Measurements from ENCODE around the gene AGO3. TPM values are rescaled to one million over a fixed set of nuclear protein-coding genes. Genes with fewer than 3 reads are reported as not detected.

The AGO3 gene
- total and polyA plus RNA-seq, 7 experiments from 2014 or later, result 11.8 to 49.2 (median 32.9) TPM

DNA sequence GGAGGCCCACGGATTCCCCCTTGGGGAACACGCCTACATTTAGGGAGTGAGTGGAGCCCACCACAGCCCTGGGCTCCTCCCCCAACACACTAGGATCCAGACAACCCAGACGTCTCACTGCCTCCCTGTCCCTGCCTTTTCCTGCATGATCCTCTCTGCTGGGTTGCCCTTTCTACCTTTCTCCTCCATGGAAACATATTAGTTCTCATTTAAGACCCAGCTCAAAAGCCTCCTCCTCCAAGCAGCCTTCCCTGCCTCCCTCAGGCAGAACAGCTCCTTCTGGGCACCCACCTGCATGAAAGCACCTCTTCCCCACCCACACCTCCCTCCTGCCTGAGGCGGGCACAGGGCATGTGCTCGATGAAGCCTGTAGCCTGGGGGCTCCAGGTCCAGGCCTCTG is 183.5 kb downstream of the AGO3 start:
- POLR2A ChIA-PET, result no interaction called here
- no peak for ATAC-seq

DNA sequence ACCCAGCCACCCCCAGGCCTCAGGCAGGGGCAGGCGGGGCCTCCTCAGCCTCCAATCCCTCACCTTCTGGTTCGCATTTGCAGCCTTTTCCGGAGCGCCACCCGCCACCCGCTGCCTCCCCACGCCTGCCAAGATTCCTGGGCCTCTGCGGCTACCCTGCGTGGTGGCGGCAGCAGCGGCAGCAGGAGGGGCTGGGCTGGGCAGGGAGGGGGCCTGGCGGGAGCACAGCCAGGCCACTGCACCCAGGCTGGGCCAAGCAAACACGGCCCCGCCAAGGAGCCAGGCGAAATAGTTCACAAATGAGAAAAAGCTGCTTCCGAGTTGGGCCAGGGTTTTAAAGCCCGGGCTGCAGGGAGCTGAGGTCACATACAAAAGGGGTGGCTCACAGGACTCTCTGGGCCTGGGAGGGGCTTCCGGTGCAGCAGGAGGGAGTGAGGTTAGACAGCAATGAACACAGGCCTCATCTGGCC is 184.3 kb downstream of the AGO3 start:
- Histone ChIP-seq H3K9me3 (ENCODE audit: control insufficient read depth in 2 of 3, low read length in 3 of 3) (no peaks in the 10 kb centered on the region), H3K4me1 (ENCODE audit: control insufficient read depth in 2 of 2, insufficient read depth in 2 of 2, low read length in 2 of 2) (no peaks in the 10 kb centered on the region), H3K4me3 (ENCODE audit: low read length) (no peak overlapping the region), H3K27ac (ENCODE audit: low read depth, low read length) (no peak overlapping the region), H3K36me3 (ENCODE audit: control insufficient read depth in 2 of 3, insufficient read depth in 3 of 3, low read length in 3 of 3) (no peaks in the 10 kb centered on the region), H3K27me3 (ENCODE audit: control insufficient read depth in 2 of 2, insufficient read depth in 2 of 2, low read length in 2 of 2) (no peaks in the 10 kb centered on the region)
- ChIA-PET CTCF (interaction anchor here (0.8 kb wide), 1 partner anchor 16 kb away, joined by 3 read pairs; no protein-coding TSS in a partner anchor), POLR2A (interaction anchor here (0.6 kb wide), 1 partner anchor 62 kb away, joined by 3 read pairs; no protein-coding TSS in a partner anchor)
- intact Hi-C loops (cut with micrococcal nuclease), result no loop called here
- peaks cover 0 to 2% (median 0%) of the 10 kb centered on the region in 11 donors for H3K9me3 Mint-ChIP-seq
- no peak overlapping the region for H3K27ac Mint-ChIP-seq
- ATAC-seq (no peak), DNase-seq (no peak)
- H3K27me3 Mint-ChIP-seq, result peaks cover 0 to 6% (median 4%) of the 10 kb centered on the region in 5 donors
- H3K36me3 Mint-ChIP-seq, result no peaks in the 10 kb centered on the region
- peaks cover 7 to 15% (median 10%) of the 10 kb centered on the region in 7 donors for H3K4me1 Mint-ChIP-seq
- H3K4me3 Mint-ChIP-seq, result no peak overlapping the region

More for the DNA sequence above, 183.5 kb downstream of the AGO3 start:
- intact Hi-C loops (cut with micrococcal nuclease), result no loop called here
- Histone ChIP-seq H3K27me3 (ENCODE audit: control insufficient read depth in 2 of 2, insufficient read depth in 2 of 2, low read length in 2 of 2) (no peaks in the 10 kb centered on the region), H3K27ac (ENCODE audit: low read depth, low read length) (no peak overlapping the region), H3K4me3 (ENCODE audit: low read length) (no peak overlapping the region), H3K36me3 (ENCODE audit: control insufficient read depth in 2 of 3, insufficient read depth in 3 of 3, low read length in 3 of 3) (no peaks in the 10 kb centered on the region), H3K4me1 (ENCODE audit: control insufficient read depth in 2 of 2, insufficient read depth in 2 of 2, low read length in 2 of 2) (peaks cover 0 to 2% of the 10 kb centered on the region in 2 donors), H3K9me3 (ENCODE audit: control insufficient read depth in 2 of 3, low read length in 3 of 3) (no peaks in the 10 kb centered on the region)
- H3K27ac Mint-ChIP-seq, result peak overlapping the region in 1 of 9 donors; percentile 81
- H3K4me1 Mint-ChIP-seq, result peaks cover 10 to 21% (median 16%) of the 10 kb centered on the region in 7 donors
- H3K9me3 Mint-ChIP-seq, result peaks cover 0 to 2% (median 0%) of the 10 kb centered on the region in 11 donors
- peaks cover 0 to 3% (median 0%) of the 10 kb centered on the region in 5 donors for H3K27me3 Mint-ChIP-seq
- CTCF ChIA-PET, result no interaction called here
- no peak for DNase-seq
- no peaks in the 10 kb centered on the region for H3K36me3 Mint-ChIP-seq
- no peak overlapping the region for H3K4me3 Mint-ChIP-seq

DNA sequence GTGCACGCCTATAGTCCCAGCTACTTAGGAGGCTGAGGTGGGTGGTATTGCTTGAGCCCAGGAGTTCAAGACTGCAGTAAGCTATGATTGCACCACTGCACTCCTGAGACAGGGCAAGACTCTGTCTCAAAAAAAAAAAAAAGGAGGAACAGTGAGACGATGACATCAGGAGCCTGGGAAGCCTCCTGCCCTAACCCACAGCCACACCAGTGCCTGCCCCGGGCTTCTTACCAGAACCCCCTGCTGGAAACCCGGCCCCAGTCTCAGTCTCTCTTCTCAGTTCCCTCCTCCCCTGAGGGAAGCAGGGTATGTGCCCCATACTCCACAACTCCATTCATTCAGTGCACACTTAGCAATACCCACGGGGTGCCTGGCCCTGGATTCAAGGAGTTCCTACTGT is 185.0 kb downstream of the AGO3 start:
- DNase-seq (no peak), ATAC-seq (peak; percentile 52)
- H3K27ac ChIP-seq (ENCODE audit: low read depth, low read length), result no peak overlapping the region
- Mint-ChIP-seq H3K4me3 (no peak overlapping the region), H3K9me3 (peaks cover 0 to 2% (median 0%) of the 10 kb centered on the region in 11 donors), H3K27me3 (peaks cover 0 to 6% (median 4%) of the 10 kb centered on the region in 5 donors), H3K4me1 (peaks cover 5 to 13% (median 8%) of the 10 kb centered on the region in 7 donors), H3K27ac (no peak overlapping the region), H3K36me3 (no peaks in the 10 kb centered on the region)
- H3K4me1 ChIP-seq (ENCODE audit: control insufficient read depth in 2 of 2, insufficient read depth in 2 of 2, low read length in 2 of 2), result no peaks in the 10 kb centered on the region
- H3K9me3 ChIP-seq (ENCODE audit: control insufficient read depth in 2 of 3, low read length in 3 of 3), result no peaks in the 10 kb centered on the region
- POLR2A ChIA-PET, result no interaction called here
- no peaks in the 10 kb centered on the region for H3K27me3 ChIP-seq (ENCODE audit: control insufficient read depth in 2 of 2, insufficient read depth in 2 of 2, low read length in 2 of 2)
- intact Hi-C loops (cut with micrococcal nuclease), result no loop called here
- no peaks in the 10 kb centered on the region for H3K36me3 ChIP-seq (ENCODE audit: control insufficient read depth in 2 of 3, insufficient read depth in 3 of 3, low read length in 3 of 3)
- no peak overlapping the region for H3K4me3 ChIP-seq (ENCODE audit: low read length)
- CTCF ChIA-PET, result interaction anchor here (0.8 to 1.6 kb wide), 2 partner anchors 16 to 19 kb away, joined by 3 read pairs; no protein-coding TSS in a partner anchor

DNA sequence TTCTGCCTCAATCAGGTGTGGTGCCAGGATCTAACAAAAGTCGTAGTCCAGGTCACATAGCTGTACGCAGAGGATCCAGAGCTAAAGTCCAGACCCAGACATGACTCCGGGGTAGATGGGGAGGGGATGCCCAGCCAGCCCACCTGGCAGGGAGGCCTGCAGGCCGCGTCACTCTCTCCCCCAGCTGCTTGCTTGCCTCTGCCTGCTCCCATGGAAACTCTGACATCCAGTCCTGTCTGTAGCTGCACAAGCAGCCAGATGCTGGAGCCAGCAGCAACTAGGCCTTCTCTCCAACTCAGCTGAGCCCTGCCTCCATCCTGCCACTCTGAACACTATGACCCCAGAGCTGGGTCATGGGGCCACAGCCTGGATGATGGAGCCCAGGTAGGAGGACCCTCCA is 186.0 kb downstream of the AGO3 start:
- Histone ChIP-seq H3K27ac (ENCODE audit: low read depth, low read length) (no peak overlapping the region), H3K27me3 (ENCODE audit: control insufficient read depth in 2 of 2, insufficient read depth in 2 of 2, low read length in 2 of 2) (peaks cover 0 to 1% of the 10 kb centered on the region in 2 donors), H3K4me1 (ENCODE audit: control insufficient read depth in 2 of 2, insufficient read depth in 2 of 2, low read length in 2 of 2) (no peaks in the 10 kb centered on the region), H3K36me3 (ENCODE audit: control insufficient read depth in 2 of 3, insufficient read depth in 3 of 3, low read length in 3 of 3) (no peaks in the 10 kb centered on the region), H3K9me3 (ENCODE audit: control insufficient read depth in 2 of 3, low read length in 3 of 3) (no peaks in the 10 kb centered on the region), H3K4me3 (ENCODE audit: low read length) (no peak overlapping the region)
- H3K9me3 Mint-ChIP-seq, result peaks cover 0 to 2% (median 0%) of the 10 kb centered on the region in 11 donors
- intact Hi-C loops (cut with micrococcal nuclease), result no loop called here
- H3K27ac Mint-ChIP-seq, result no peak overlapping the region
- peaks cover 3 to 9% (median 7%) of the 10 kb centered on the region in 5 donors for H3K27me3 Mint-ChIP-seq
- ChIA-PET CTCF (interaction anchor here (1.6 kb wide), 1 partner anchor 18 kb away, joined by 3 read pairs; no protein-coding TSS in a partner anchor), POLR2A (no interaction called here)
- no peaks in the 10 kb centered on the region for H3K36me3 Mint-ChIP-seq
- no peak for ATAC-seq
- no peak overlapping the region for H3K4me3 Mint-ChIP-seq
- DNase-seq, result no peak
- peaks cover 0 to 7% (median 0%) of the 10 kb centered on the region in 7 donors for H3K4me1 Mint-ChIP-seq

DNA sequence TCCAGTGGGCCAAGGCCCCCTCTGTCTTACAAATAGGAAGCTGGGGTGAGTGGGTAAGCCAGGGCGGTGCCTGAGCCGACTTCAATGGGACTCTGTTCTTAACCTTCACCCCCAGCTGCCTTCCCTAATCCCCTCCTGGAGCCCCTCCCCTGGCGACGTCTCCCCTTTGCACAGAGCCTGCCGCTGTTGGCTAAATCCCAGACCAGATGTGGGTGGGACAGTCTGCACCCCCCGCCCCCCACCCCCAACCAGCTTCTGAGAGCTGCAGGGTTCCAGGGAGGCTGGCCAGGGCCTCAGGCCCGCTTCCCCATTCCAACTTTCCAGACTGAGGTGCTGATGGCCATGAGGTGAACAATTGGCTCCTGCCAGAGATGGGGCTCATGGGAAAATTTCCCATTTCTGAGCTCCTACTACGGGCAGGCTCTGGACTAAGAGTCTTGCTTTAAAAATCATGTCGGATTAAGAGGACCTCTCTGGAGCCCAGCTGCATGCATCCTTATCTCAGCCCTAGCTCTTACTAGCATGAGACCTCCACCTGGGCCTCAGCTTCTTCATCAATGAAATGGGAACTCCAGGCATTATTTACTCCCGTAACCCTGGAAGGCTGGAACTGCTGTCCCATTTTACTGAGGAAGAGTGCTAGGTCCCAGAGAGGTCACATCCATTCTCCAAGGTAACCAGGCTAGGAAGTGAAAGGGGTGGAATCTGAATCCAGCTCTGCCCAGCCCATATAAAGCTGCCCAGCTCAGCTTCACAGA is 187.7 kb downstream of the AGO3 start:
- H3K36me3 ChIP-seq (ENCODE audit: control insufficient read depth in 2 of 3, insufficient read depth in 3 of 3, low read length in 3 of 3), result no peaks in the 10 kb centered on the region

DNA sequence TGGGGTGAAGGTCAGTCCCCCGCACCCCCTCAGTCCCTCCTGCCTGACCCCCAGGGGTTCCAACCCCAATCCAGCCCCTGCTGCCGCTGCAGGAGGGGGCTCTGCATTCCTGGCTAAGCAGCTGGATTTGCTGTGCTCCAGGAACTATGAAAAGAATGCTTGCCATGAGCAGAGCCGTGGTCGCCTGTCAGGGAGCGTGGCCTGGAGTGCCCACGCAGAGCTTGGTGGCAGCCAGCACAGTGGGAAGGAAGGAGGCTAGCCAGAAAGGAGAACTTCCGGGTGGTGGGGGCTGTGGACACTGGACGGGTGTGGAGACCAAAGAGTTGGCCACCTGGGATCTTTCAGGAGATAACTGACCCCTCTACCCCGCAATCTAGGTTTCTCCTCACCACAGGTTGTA is 188.6 kb downstream of the AGO3 start:
- Mint-ChIP-seq H3K4me3 (no peak overlapping the region), H3K27me3 (peaks cover 28 to 34% (median 30%) of the 10 kb centered on the region in 5 donors), H3K9me3 (peaks cover 0 to 3% (median 0%) of the 10 kb centered on the region in 11 donors), H3K4me1 (peaks cover 5 to 16% (median 11%) of the 10 kb centered on the region in 7 donors), H3K36me3 (no peaks in the 10 kb centered on the region), H3K27ac (no peak overlapping the region)
- Histone ChIP-seq H3K9me3 (ENCODE audit: control insufficient read depth in 2 of 3, low read length in 3 of 3) (no peaks in the 10 kb centered on the region), H3K4me3 (ENCODE audit: low read length) (no peak overlapping the region), H3K27ac (ENCODE audit: low read depth, low read length) (no peak overlapping the region), H3K36me3 (ENCODE audit: control insufficient read depth in 2 of 3, insufficient read depth in 3 of 3, low read length in 3 of 3) (no peaks in the 10 kb centered on the region), H3K4me1 (ENCODE audit: control insufficient read depth in 2 of 2, insufficient read depth in 2 of 2, low read length in 2 of 2) (peaks cover 0 to 8% of the 10 kb centered on the region in 2 donors), H3K27me3 (ENCODE audit: control insufficient read depth in 2 of 2, insufficient read depth in 2 of 2, low read length in 2 of 2) (peaks cover 0 to 8% of the 10 kb centered on the region in 2 donors)
- no peak for DNase-seq
- intact Hi-C loops (cut with micrococcal nuclease), result no loop called here
- ATAC-seq, result no peak
- ChIA-PET CTCF (interaction anchor here (0.6 kb wide), 1 partner anchor 77 kb away, joined by 3 read pairs; no protein-coding TSS in a partner anchor), POLR2A (interaction anchor here (0.6 to 1.1 kb wide), 2 partner anchors 11 to 144 kb away, joined by 3 read pairs; no protein-coding TSS in a partner anchor)

More for the DNA sequence above, 187.7 kb downstream of the AGO3 start:
- DNase-seq (no peak), ATAC-seq (no peak)
- Histone ChIP-seq H3K4me3 (ENCODE audit: low read length) (no peak overlapping the region), H3K27ac (ENCODE audit: low read depth, low read length) (no peak overlapping the region), H3K27me3 (ENCODE audit: control insufficient read depth in 2 of 2, insufficient read depth in 2 of 2, low read length in 2 of 2) (peaks cover 0 to 8% of the 10 kb centered on the region in 2 donors), H3K9me3 (ENCODE audit: control insufficient read depth in 2 of 3, low read length in 3 of 3) (no peaks in the 10 kb centered on the region), H3K4me1 (ENCODE audit: control insufficient read depth in 2 of 2, insufficient read depth in 2 of 2, low read length in 2 of 2) (peaks cover 0 to 8% of the 10 kb centered on the region in 2 donors)
- H3K27ac Mint-ChIP-seq, result no peak overlapping the region
- ChIA-PET POLR2A (interaction anchor here (1.1 to 1.5 kb wide), 3 partner anchors 8 to 10 kb away, joined by 3 to 4 read pairs (median 3); no protein-coding TSS in a partner anchor), CTCF (interaction anchor here (0.6 kb wide), 1 partner anchor 78 kb away, joined by 3 read pairs; no protein-coding TSS in a partner anchor)
- H3K4me1 Mint-ChIP-seq, result peaks cover 5 to 14% (median 7%) of the 10 kb centered on the region in 7 donors
- H3K9me3 Mint-ChIP-seq, result peaks cover 0 to 3% (median 0%) of the 10 kb centered on the region in 11 donors
- no peak overlapping the region for H3K4me3 Mint-ChIP-seq
- peaks cover 20 to 26% (median 23%) of the 10 kb centered on the region in 5 donors for H3K27me3 Mint-ChIP-seq
- H3K36me3 Mint-ChIP-seq, result no peaks in the 10 kb centered on the region
- intact Hi-C loops (cut with micrococcal nuclease), result no loop called here

All from naive thymus-derived CD4-positive, alpha-beta T cell (primary cell).